ENCODE results near the gene DACH1.

The DACH1 gene

GRCh38 chr13:71806886-71807285, 60.1 kb downstream of the DACH1 start:
- in situ Hi-C loops (cut with HindIII; ENCODE audit: low sequenced_read_pairs) = no loop called here
- no peak overlapping the region for H3K4me3 ChIP-seq (ENCODE audit: low read depth, low read length)
- DNase-seq (ENCODE audit: low read depth, low spot score) = no peak
- TF ChIP-seq, protein P1, sequence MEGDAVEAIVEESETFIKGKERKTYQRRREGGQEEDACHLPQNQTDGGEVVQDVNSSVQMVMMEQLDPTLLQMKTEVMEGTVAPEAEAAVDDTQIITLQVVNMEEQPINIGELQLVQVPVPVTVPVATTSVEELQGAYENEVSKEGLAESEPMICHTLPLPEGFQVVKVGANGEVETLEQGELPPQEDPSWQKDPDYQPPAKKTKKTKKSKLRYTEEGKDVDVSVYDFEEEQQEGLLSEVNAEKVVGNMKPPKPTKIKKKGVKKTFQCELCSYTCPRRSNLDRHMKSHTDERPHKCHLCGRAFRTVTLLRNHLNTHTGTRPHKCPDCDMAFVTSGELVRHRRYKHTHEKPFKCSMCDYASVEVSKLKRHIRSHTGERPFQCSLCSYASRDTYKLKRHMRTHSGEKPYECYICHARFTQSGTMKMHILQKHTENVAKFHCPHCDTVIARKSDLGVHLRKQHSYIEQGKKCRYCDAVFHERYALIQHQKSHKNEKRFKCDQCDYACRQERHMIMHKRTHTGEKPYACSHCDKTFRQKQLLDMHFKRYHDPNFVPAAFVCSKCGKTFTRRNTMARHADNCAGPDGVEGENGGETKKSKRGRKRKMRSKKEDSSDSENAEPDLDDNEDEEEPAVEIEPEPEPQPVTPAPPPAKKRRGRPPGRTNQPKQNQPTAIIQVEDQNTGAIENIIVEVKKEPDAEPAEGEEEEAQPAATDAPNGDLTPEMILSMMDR (IDR thresholded peaks at IDR 0.05; ENCODE audit: low read depth, low read length) = no peak

- in situ Hi-C loops (cut with HindIII; ENCODE audit: low sequenced_read_pairs) = no loop called here
- no peak overlapping the region for H3K4me3 ChIP-seq (ENCODE audit: low read depth, low read length)
- no peak for DNase-seq (ENCODE audit: low read depth, low spot score)
- TF ChIP-seq, protein P1 (IDR thresholded peaks at IDR 0.05; ENCODE audit: low read depth, low read length) = no peak
These were observed 63.9 kb downstream of the DACH1 start for GRCh38 chr13:71803066-71803465.

GRCh38 chr13:71801781-71802180, 65.2 kb downstream of the DACH1 start:
- TF ChIP-seq, protein P1 (IDR thresholded peaks at IDR 0.05; ENCODE audit: low read depth, low read length) = no peak
- no peak for DNase-seq (ENCODE audit: low read depth, low spot score)
- H3K4me3 ChIP-seq (ENCODE audit: low read depth, low read length) = no peak overlapping the region
- in situ Hi-C loops (cut with HindIII; ENCODE audit: low sequenced_read_pairs) = no loop called here

DNA sequence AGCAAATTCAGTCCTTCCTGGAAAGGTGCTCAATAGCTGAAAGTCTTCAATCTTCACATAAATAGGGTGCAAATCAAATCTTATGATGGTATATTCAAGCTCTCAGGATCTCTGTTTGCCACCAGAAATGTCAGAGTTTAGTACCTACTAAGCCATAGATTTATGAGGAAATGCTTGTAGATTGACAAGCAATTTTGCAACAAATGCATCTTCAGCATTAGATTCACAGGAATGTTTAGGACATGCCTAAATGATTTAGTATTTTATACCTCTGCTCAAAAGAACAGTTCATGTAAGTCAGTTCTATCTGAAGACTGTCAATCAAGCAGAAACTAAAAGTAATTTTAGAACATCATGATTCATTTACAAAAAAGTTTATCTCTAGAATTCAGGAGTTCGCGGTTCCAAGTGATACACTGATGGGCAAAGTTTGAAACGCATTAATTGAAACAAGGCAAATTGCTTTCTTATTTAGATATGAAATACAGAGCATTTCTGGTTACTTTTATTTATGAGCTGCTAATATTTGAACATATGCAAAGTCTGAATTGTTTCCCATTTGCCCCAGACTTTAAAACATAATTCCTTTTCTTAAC, 65.7 kb downstream of the DACH1 start:
- in situ Hi-C loops (cut with HindIII; ENCODE audit: low sequenced_read_pairs) = no loop called here
- TF ChIP-seq, protein P1 (IDR thresholded peaks at IDR 0.05; ENCODE audit: low read depth, low read length) = no peak
- no peak for DNase-seq (ENCODE audit: low read depth, low spot score)

DNA sequence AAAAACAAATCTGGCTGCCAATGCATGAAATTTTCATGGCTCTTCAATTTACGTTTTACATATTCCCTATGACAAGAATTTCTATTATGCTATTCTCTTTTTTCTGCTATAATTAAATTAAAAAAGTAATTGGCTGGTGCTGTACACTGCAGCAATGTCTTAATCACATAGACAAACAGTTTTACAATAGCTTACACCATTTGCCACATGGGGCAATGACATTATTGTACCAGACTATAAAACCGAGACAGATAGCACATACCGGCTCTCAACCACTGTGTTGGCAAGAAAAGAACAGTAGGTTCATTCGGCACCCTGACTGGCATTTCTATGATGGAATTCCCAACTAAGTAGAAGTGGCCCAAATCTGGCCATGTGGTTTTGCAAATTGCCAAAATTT, 67.7 kb downstream of the DACH1 start:
- DNase-seq (ENCODE audit: low read depth, low spot score) = no peak
- TF ChIP-seq, protein P1 (IDR thresholded peaks at IDR 0.05; ENCODE audit: low read depth, low read length) = no peak
- no peak overlapping the region for H3K4me3 ChIP-seq (ENCODE audit: low read depth, low read length)
- in situ Hi-C loops (cut with HindIII; ENCODE audit: low sequenced_read_pairs) = no loop called here

More for the DNA sequence above, 65.7 kb downstream of the DACH1 start:
- H3K4me3 ChIP-seq (ENCODE audit: low read depth, low read length) = no peak overlapping the region

GRCh38 chr13:71798707-71799106, 68.3 kb downstream of the DACH1 start:
- TF ChIP-seq, protein P1 (IDR thresholded peaks at IDR 0.05; ENCODE audit: low read depth, low read length) = no peak
- in situ Hi-C loops (cut with HindIII; ENCODE audit: low sequenced_read_pairs) = no loop called here
- H3K4me3 ChIP-seq (ENCODE audit: low read depth, low read length) = no peak overlapping the region
- no peak for DNase-seq (ENCODE audit: low read depth, low spot score)

All from astrocyte of the spinal cord (primary cell).